ENCODE measurements around the gene ZNF367. TPM values are rescaled to one million over a fixed set of nuclear protein-coding genes. Genes with fewer than 3 reads are reported as not detected.

ZNF367 gene
- total RNA-seq, 1 experiment from 2014 or later, result 10.1 TPM

DNA sequence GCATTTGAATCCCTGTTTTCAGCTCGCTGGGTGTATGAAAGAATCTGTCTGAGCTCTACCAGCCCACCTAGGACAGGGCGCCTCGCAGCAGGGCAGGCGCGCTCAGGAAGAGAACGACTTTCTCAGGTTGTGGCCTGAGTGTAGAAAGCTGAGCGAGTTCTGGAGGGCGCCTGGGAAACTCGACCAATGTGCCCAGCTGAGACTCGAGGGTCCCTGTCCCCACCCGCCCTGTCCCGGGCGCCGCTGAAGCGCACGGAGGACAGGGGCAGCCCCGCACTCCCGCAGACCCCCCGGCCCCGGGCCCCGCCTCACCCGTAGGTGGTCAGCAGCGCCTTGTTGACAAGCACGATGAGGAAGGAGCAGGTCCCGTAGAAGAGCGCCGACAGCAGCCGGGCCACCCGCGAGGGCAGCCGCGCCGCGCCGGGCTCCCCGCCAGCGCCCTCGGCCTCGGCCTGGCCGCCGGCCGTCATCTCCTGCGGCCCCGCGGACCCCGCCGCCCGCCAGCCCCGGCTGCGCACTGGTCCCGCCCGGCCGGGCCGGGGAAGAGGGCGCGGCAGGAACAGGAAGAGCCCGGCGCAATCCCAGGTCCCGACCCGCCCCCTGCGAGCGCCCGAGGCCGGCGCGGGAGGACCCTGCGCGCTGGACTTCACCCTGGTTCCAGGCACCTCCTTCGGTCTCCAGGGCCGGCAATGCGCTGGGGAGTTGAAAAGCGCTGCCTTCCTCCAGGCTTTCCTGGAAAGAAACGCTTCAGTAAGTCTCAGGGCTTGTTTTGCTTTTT, 34.8 kb downstream of the ZNF367 start, which contains the start of gene SLC35D2:
Gene SLC35D2 (minus strand): TSS at position 547 of the 778 bp plus-strand sequence. CDS start 77 bp downstream, at position 470.
- Histone ChIP-seq H2BK20ac (ENCODE audit: low read depth, low read length, poor library complexity, severe bottlenecking) (no peak within 1 kb of the TSS), H2BK120ac (ENCODE audit: low read depth, low read length, poor library complexity, severe bottlenecking) (no peak within 1 kb of the TSS), H3K23me2 (ENCODE audit: insufficient read length, low read depth, low read length, poor library complexity, severe bottlenecking) (peaks cover 7% of the 10 kb centered on the region), H3K14ac (ENCODE audit: insufficient read depth, low read length) (peak within 1 kb of the TSS; percentile 38; the same call in 1 of the 2 replicates), H3K9me3 (ENCODE audit: control insufficient read depth, low read depth, low read length) (no peaks in the 10 kb centered on the region), H3K4me1 (ENCODE audit: insufficient read depth, low read length) (no peaks in the 10 kb centered on the region; the same call in 1 of the 2 replicates), H4K8ac (replicated peaks; ENCODE audit: insufficient read length, low read depth, low read length) (no peak within 1 kb of the TSS), H3K27ac (ENCODE audit: insufficient read length, low read depth, low read length) (no peak within 1 kb of the TSS), H3T11ph (ENCODE audit: low read length) (no peak within 1 kb of the TSS), H2AK5ac (ENCODE audit: insufficient read length, low read length) (no peak within 1 kb of the TSS), H2BK15ac (ENCODE audit: low read depth, low read length) (no peak within 1 kb of the TSS), H3K18ac (ENCODE audit: insufficient read length, low read depth, low read length) (no peak within 1 kb of the TSS), H3K79me2 (ENCODE audit: insufficient read depth, low read length) (no peaks in the 10 kb centered on the region), H4K91ac (ENCODE audit: insufficient read length, low read depth, low read length) (no peak within 1 kb of the TSS), H4K5ac (ENCODE audit: insufficient read length, low read depth, low read length) (no peak within 1 kb of the TSS), H2AFZ (ENCODE audit: low read length) (no peak within 1 kb of the TSS), H4K20me1 (ENCODE audit: control insufficient read depth, insufficient read depth, insufficient read length) (no peaks in the 10 kb centered on the region), H2BK5ac (ENCODE audit: insufficient read length, low read length) (no peak within 1 kb of the TSS), H3K27me3 (ENCODE audit: insufficient read depth, low read length) (no peaks in the 10 kb centered on the region), H2BK12ac (ENCODE audit: insufficient read length, low read depth, low read length) (no peak within 1 kb of the TSS), H3K4ac (ENCODE audit: low read depth, low read length) (no peak within 1 kb of the TSS), H3K9ac (ENCODE audit: extremely low read depth, insufficient read length, low read length) (peak within 1 kb of the TSS; percentile 34), H3K23ac (ENCODE audit: insufficient read length, low read depth, low read length) (no peak within 1 kb of the TSS), H3K4me2 (ENCODE audit: insufficient read depth, insufficient read length, low read length) (peak within 1 kb of the TSS; percentile 89), H3K79me1 (ENCODE audit: insufficient read depth, low read depth, low read length, poor library complexity, severe bottlenecking) (no peaks in the 10 kb centered on the region), H3K56ac (ENCODE audit: insufficient read length, low read depth, low read length) (no peak within 1 kb of the TSS)
- Mint-ChIP-seq H3K27me3 (ENCODE audit: low read depth) (no peaks in the 10 kb centered on the region), H3K4me3 (peak within 1 kb of the TSS; percentile 73 to 87), H3K4me1 (peaks cover 10 to 24% of the 10 kb centered on the region in 2 experiments), H3K27ac (peak within 1 kb of the TSS in 2 of 3 experiments; percentile 60 to 73; a peak in 2 of 7 replicates), H3K9me3 (no peaks in the 10 kb centered on the region), H3K36me3 (ENCODE audit: insufficient read depth in 1 of 3, low read depth in 3 of 3) (peaks cover 3 to 26% (median 11%) of the 10 kb centered on the region in 3 experiments; a peak in 6 of 7 replicates)
- TF ChIP-seq CTCF (conservative IDR thresholded peaks at IDR 0.05), result no peak
- WGBS (ENCODE audit: extremely low coverage, insufficient read length, low lambda C conversion rate), result no CpG with 5 or more reads among the region's 73 CpGs
- DNase-seq, result peak; percentile 74

All from H9 (cell line).